Hepatocyte (in vitro differentiated cells): Measurements from ENCODE around the gene PKIB. TPM values are rescaled to one million over a fixed set of nuclear protein-coding genes. Genes with fewer than 3 reads are reported as not detected.

Source experiments
- DNase-seq: peaks from one replicate; pipeline ENCODE4 v3.0.0-alpha.2; 2016; ENCODE audit warnings: low spot score
- H2AFZ ChIP-seq: fragments of 200-600 bp; sonication (generic); 2 replicates; pipeline ENCODE4 v1.6.0; 2016; ENCODE audit warnings: antibody characterized with exemption, mild to moderate bottlenecking
- H3K27ac ChIP-seq: fragments of 200-600 bp; sonication (generic); 2 replicates; pipeline ENCODE4 v1.5.1; 2016; ENCODE audit warnings: mild to moderate bottlenecking
- H3K27me3 ChIP-seq: fragments of 200-600 bp; sonication (generic); 2 replicates; pipeline ENCODE4 v1.6.1; 2016
- H3K36me3 ChIP-seq: fragments of 200-600 bp; sonication (generic); replicated peaks from 2 replicates; pipeline ENCODE4 v1.5.1; 2016; ENCODE audit warnings: low read depth; ENCODE audit not compliant: insufficient read depth
- H3K4me1 ChIP-seq: fragments of 200-600 bp; sonication (generic); 2 replicates; pipeline ENCODE4 v1.5.1; 2016; ENCODE audit warnings: mild to moderate bottlenecking, moderate library complexity; ENCODE audit not compliant: insufficient read depth
- H3K4me2 ChIP-seq: fragments of 200-600 bp; sonication (generic); 2 replicates; pipeline ENCODE4 v1.6.0; 2016
- H3K4me3 ChIP-seq: fragments of 200-600 bp; sonication (generic); 2 replicates; pipeline ENCODE4 v1.5.1; 2016; ENCODE audit warnings: mild to moderate bottlenecking
- H3K79me2 ChIP-seq: fragments of 200-600 bp; sonication (generic); 2 replicates; pipeline ENCODE4 v1.6.0; 2017; ENCODE audit warnings: mild to moderate bottlenecking
- H3K9me2 ChIP-seq: fragments of 200-600 bp; sonication (generic); replicated peaks from 2 replicates; pipeline ENCODE4 v1.6.0; 2017; ENCODE audit warnings: mild to moderate bottlenecking; ENCODE audit not compliant: insufficient read depth
- H3K9me3 ChIP-seq: fragments of 200-600 bp; sonication (generic); 2 replicates; pipeline ENCODE4 v1.5.1; 2016; ENCODE audit warnings: low read depth, mild to moderate bottlenecking
- H4K20me1 ChIP-seq: fragments of 200-600 bp; sonication (generic); 2 replicates; pipeline ENCODE4 v1.6.0; 2016; ENCODE audit warnings: mild to moderate bottlenecking; ENCODE audit not compliant: insufficient read depth, poor library complexity, severe bottlenecking
- CTCF ChIP-seq: fragments of 200-600 bp; sonication (generic); IDR thresholded peaks from 2 replicates; pipeline ENCODE4 v1.5.1; 2016; ENCODE audit warnings: antibody characterized with exemption, mild to moderate bottlenecking; ENCODE audit not compliant: poor library complexity
- EZH2 ChIP-seq: fragments of 200-600 bp; sonication (generic); IDR thresholded peaks from 2 replicates; pipeline ENCODE4 v1.6.1; 2016; ENCODE audit warnings: antibody characterized with exemption, mild to moderate bottlenecking, borderline replicate concordance
- EZH2phosphoT487 ChIP-seq: fragments of 200-600 bp; sonication (generic); IDR thresholded peaks from one replicate; pipeline ENCODE4 v1.6.1; 2018; ENCODE audit warnings: antibody characterized with exemption, mild to moderate bottlenecking, low read depth, moderate library complexity; ENCODE audit not compliant: unreplicated experiment, severe bottlenecking
- WGBS: methylation state at CpG from one replicate; pipeline ENCODE4 v1.1.6; 2016; ENCODE audit warnings: low lambda C conversion rate; ENCODE audit errors: missing lambda C conversion rate; 5-methylcytosine and 5-hydroxymethylcytosine counted together
- polyA plus RNA-seq: library from polyadenylated mRNA; unstranded; fragments of >200 nt; fragmentation: Nextera tagmentation; extraction: Ambion mirVana; gene quantifications from 2 replicates; pipeline ENCODE4 v1.2.1, GENCODE V29; 2016
- total RNA-seq: library from RNA; depleted of rRNA; stranded (reverse); fragments of >200 nt; gene quantifications from 2 replicates; pipeline ENCODE4 v1.2.3, GENCODE V29; 2014

The PKIB gene
- total and polyA plus RNA-seq, 2 experiments from 2014 or later = 73.8 to 144 TPM

GRCh38 chr6:122736163-122736562, 126.0 kb downstream of the PKIB start:
- Histone ChIP-seq H3K27me3 (no peaks in the 10 kb centered on the region), H3K36me3 (no peaks in the 10 kb centered on the region), H3K27ac (no peak overlapping the region), H4K20me1 (no peaks in the 10 kb centered on the region), H3K4me1 (no peaks in the 10 kb centered on the region), H3K4me2 (no peak overlapping the region), H2AFZ (no peak overlapping the region), H3K79me2 (no peaks in the 10 kb centered on the region), H3K4me3 (no peak overlapping the region), H3K9me3 (no peaks in the 10 kb centered on the region), H3K9me2 (no peaks in the 10 kb centered on the region)
- 58% methylated on average over 4 of the region's 4 CpGs for WGBS
- no peak for DNase-seq
- TF ChIP-seq EZH2 (no peak), EZH2phosphoT487 (no peak), CTCF (no peak)

GRCh38 chr6:122736616-122737015, 126.4 kb downstream of the PKIB start:
- Histone ChIP-seq H2AFZ (no peak overlapping the region), H3K27me3 (no peaks in the 10 kb centered on the region), H3K79me2 (no peaks in the 10 kb centered on the region), H4K20me1 (no peaks in the 10 kb centered on the region), H3K9me3 (no peaks in the 10 kb centered on the region), H3K36me3 (no peaks in the 10 kb centered on the region), H3K9me2 (no peaks in the 10 kb centered on the region), H3K4me1 (no peaks in the 10 kb centered on the region), H3K4me3 (no peak overlapping the region), H3K4me2 (no peak overlapping the region), H3K27ac (no peak overlapping the region)
- 48% methylated on average over 3 of the region's 3 CpGs for WGBS
- DNase-seq = no peak
- TF ChIP-seq CTCF = no peak
- no peak for TF ChIP-seq EZH2phosphoT487
- TF ChIP-seq EZH2 = no peak

- H3K27ac ChIP-seq = no peak overlapping the region
- no peak overlapping the region for H3K4me2 ChIP-seq
- H3K9me3 ChIP-seq = no peaks in the 10 kb centered on the region
- WGBS = 95% methylated on average over 2 of the region's 2 CpGs
- no peak overlapping the region for H2AFZ ChIP-seq
- no peaks in the 10 kb centered on the region for H3K79me2 ChIP-seq
- no peaks in the 10 kb centered on the region for H3K4me1 ChIP-seq
- DNase-seq = no peak
- no peaks in the 10 kb centered on the region for H4K20me1 ChIP-seq
- H3K4me3 ChIP-seq = no peak overlapping the region
- H3K9me2 ChIP-seq = no peaks in the 10 kb centered on the region
- no peak for TF ChIP-seq CTCF
- no peak for TF ChIP-seq EZH2
- TF ChIP-seq EZH2phosphoT487 = no peak
- H3K27me3 ChIP-seq = no peaks in the 10 kb centered on the region
- H3K36me3 ChIP-seq = no peaks in the 10 kb centered on the region
Observed at GRCh38 chr6:122740091-122740490, 129.9 kb downstream of the PKIB start.

GRCh38 chr6:122740936-122741335, 130.7 kb downstream of the PKIB start:
- Histone ChIP-seq H3K9me3 (no peaks in the 10 kb centered on the region), H2AFZ (no peak overlapping the region), H3K4me2 (no peak overlapping the region), H3K36me3 (no peaks in the 10 kb centered on the region), H3K9me2 (no peaks in the 10 kb centered on the region), H3K79me2 (no peaks in the 10 kb centered on the region), H3K4me1 (no peaks in the 10 kb centered on the region), H4K20me1 (no peaks in the 10 kb centered on the region), H3K27ac (no peak overlapping the region), H3K4me3 (no peak overlapping the region), H3K27me3 (no peaks in the 10 kb centered on the region)
- no peak for DNase-seq
- WGBS = 52% methylated on average over 2 of the region's 2 CpGs
- TF ChIP-seq CTCF (no peak), EZH2 (no peak), EZH2phosphoT487 (no peak)
